DOHH2 (cell line): ENCODE measurements around the gene ACTG1.

Experiments
- H3F3A ChIP-seq: fragments of 200-600 bp; sonication (generic), shearing (Covaris generic); 2 replicates; pipeline ENCODE4 v1.6.0; 2016; ENCODE audit warnings: antibody characterized with exemption, mild to moderate bottlenecking; ENCODE audit not compliant: control insufficient read depth, insufficient read depth
- H3K27ac ChIP-seq: fragments of 200-600 bp; sonication (generic); 2 replicates; pipeline ENCODE4 v1.5.1; 2014; ENCODE audit warnings: low read depth, mild to moderate bottlenecking, low read length, moderate library complexity
- H3K27me3 ChIP-seq: fragments of 200-600 bp; sonication (generic); 2 replicates; pipeline ENCODE4 v1.6.1; 2014; ENCODE audit warnings: mild to moderate bottlenecking, low read length, mixed read lengths; ENCODE audit not compliant: control insufficient read depth
- H3K36me3 ChIP-seq: fragments of 200-600 bp; sonication (generic); 2 replicates; pipeline ENCODE4 v1.6.1; 2014; ENCODE audit warnings: mild to moderate bottlenecking, low read length, moderate library complexity, mixed read lengths; ENCODE audit not compliant: control insufficient read depth
- H3K4me1 ChIP-seq: fragments of 200-600 bp; sonication (generic); 2 replicates; pipeline ENCODE4 v1.6.1; 2014; ENCODE audit warnings: mild to moderate bottlenecking, low read length, mixed read lengths; ENCODE audit not compliant: control insufficient read depth
- H3K4me2 ChIP-seq: fragments of 200-600 bp; sonication (generic); 2 replicates; pipeline ENCODE4 v1.6.0; 2014; ENCODE audit warnings: mild to moderate bottlenecking, low read length, moderate library complexity
- H3K4me3 ChIP-seq: fragments of 200-600 bp; sonication (generic); 2 replicates; pipeline ENCODE4 v1.5.1; 2014; ENCODE audit warnings: mild to moderate bottlenecking, low read length, mixed read lengths
- H3K79me2 ChIP-seq: fragments of 200-600 bp; sonication (generic); 2 replicates; pipeline ENCODE4 v1.6.1; 2014; ENCODE audit warnings: mild to moderate bottlenecking, low read length, mixed read lengths; ENCODE audit not compliant: control insufficient read depth
- H3K9me2 ChIP-seq: fragments of 200-600 bp; sonication (generic); replicated peaks from 2 replicates; pipeline ENCODE4 v1.6.1; 2014; ENCODE audit warnings: mild to moderate bottlenecking, low read length, mixed read lengths; ENCODE audit not compliant: control insufficient read depth
- H3K9me3 ChIP-seq: fragments of 200-600 bp; sonication (generic); 2 replicates; pipeline ENCODE4 v1.6.1; 2014; ENCODE audit warnings: antibody characterized with exemption, low read length, mixed read lengths; ENCODE audit not compliant: control insufficient read depth, insufficient read depth
- H4K20me1 ChIP-seq: fragments of 200-600 bp; sonication (generic); 2 replicates; pipeline ENCODE4 v1.6.0; 2014; ENCODE audit warnings: low read depth, mild to moderate bottlenecking, antibody characterized with exemption, low read length, moderate library complexity; ENCODE audit not compliant: control insufficient read depth, insufficient read depth
- CTCF ChIP-seq: fragments of 200-600 bp; sonication (generic); IDR thresholded peaks from one replicate; pipeline ENCODE4 v1.5.1; 2014; ENCODE audit warnings: antibody characterized with exemption, mild to moderate bottlenecking, low read depth, low read length; ENCODE audit not compliant: poor library complexity, severe bottlenecking
- EZH2phosphoT487 ChIP-seq: fragments of 200-600 bp; sonication (generic); IDR thresholded peaks from 2 replicates; pipeline ENCODE4 v1.6.1; 2017; ENCODE audit warnings: borderline replicate concordance, mild to moderate bottlenecking, antibody characterized with exemption, low read length, moderate library complexity, mixed read lengths

The ACTG1 gene

GRCh38 chr17:81460856-81461460, 51.6 kb downstream of the ACTG1 start:
- Histone ChIP-seq H3K36me3 (no peaks in the 10 kb centered on the region), H3K4me3 (no peak overlapping the region), H3K9me3 (no peaks in the 10 kb centered on the region; the same call in 1 of the 2 replicates), H3F3A (no peaks in the 10 kb centered on the region), H3K27ac (no peak overlapping the region), H4K20me1 (no peaks in the 10 kb centered on the region), H3K4me1 (no peaks in the 10 kb centered on the region), H3K27me3 (no peaks in the 10 kb centered on the region), H3K4me2 (no peak overlapping the region), H3K9me2 (no peaks in the 10 kb centered on the region), H3K79me2 (no peaks in the 10 kb centered on the region)
- TF ChIP-seq EZH2phosphoT487 (no peak), CTCF (no peak)
